Gastroesophageal sphincter (tissue), 4 donors: ENCODE measurements around the gene PCDHGA7. TPM values are rescaled to one million over a fixed set of nuclear protein-coding genes. Genes with fewer than 3 reads are reported as not detected.
"Not testable (repeated sequence)": the region's sequence is repeated elsewhere in the genome, so short reads cannot be mapped to it uniquely, and the experiment has no call there.

Experiments
- ATAC-seq: fragments of 150-250 bp; one replicate; pipeline ENCODE4 v1.9.1; 2016; ENCODE audit warnings: mild to moderate bottlenecking, moderate library complexity
- H3K27ac ChIP-seq, 4 donors: fragments of 200-600 bp; sonication (generic) in 3 of 4; 1 replicate in 3 of 4; 2 replicates in 1 of 4; pipeline ENCODE4 v1.5.1; 2016 to 2019
- H3K27me3 ChIP-seq: fragments of 200-600 bp; sonication (generic); one replicate; pipeline ENCODE4 v1.5.1; 2019
- H3K36me3 ChIP-seq, 2 donors: fragments of 200-600 bp; sonication (generic); one replicate each; pipeline ENCODE4 v1.5.1; 2019; ENCODE audit warnings: control low read depth in 1 of 2
- H3K4me1 ChIP-seq, 3 donors: fragments of 200-600 bp; sonication (generic); 1 replicate in 2 of 3; 2 replicates in 1 of 3; pipeline ENCODE4 v1.5.1; 2016 to 2019; ENCODE audit warnings: control low read depth in 2 of 3
- H3K4me3 ChIP-seq, 2 donors: fragments of 200-600 bp; sonication (generic); one replicate each; pipeline ENCODE4 v1.5.1; 2019; ENCODE audit warnings: mild to moderate bottlenecking in 1 of 2, moderate library complexity in 1 of 2
- H3K9me3 ChIP-seq, 3 donors: fragments of 200-600 bp; sonication (generic); one replicate each; pipeline ENCODE4 v1.5.1; 2017 to 2019; ENCODE audit warnings: control low read depth in 2 of 3
- EP300 ChIP-seq: sonication (generic); formaldehyde crosslinking; IDR thresholded peaks from one replicate; pipeline ENCODE4 v1.6.1; 2017; ENCODE audit warnings: antibody characterized with exemption, mild to moderate bottlenecking
- POLR2A ChIP-seq, 2 donors: fragments of 450-650 bp; IDR thresholded peaks; one replicate each; pipeline ENCODE4 v1.6.1; 2017; ENCODE audit warnings: antibody characterized with exemption in 2 of 2, mild to moderate bottlenecking in 2 of 2, moderate library complexity in 1 of 2
- POLR2AphosphoS5 ChIP-seq: sonication (generic); formaldehyde crosslinking; IDR thresholded peaks from one replicate; pipeline ENCODE4 v1.6.1; 2017; ENCODE audit warnings: antibody characterized with exemption
- WGBS, 2 donors: methylation state at CpG; one replicate each; pipeline ENCODE4 v1.1.5; 2018; ENCODE audit warnings: low coverage in 1 of 2; 5-methylcytosine and 5-hydroxymethylcytosine counted together
- total RNA-seq, 4 donors: library from RNA; depleted of rRNA; stranded (reverse); fragments of >200 nt; gene quantifications; one replicate each; pipeline ENCODE4 v1.1.0, GENCODE V29; 2016
- TF ChIP-seq, protein P1 (sequence below), 4 experiments: fragments of 200-600 bp in 2 of 4; fragments of 450-650 bp in 2 of 4; sonication (generic) in 1 of 4; IDR thresholded peaks; one replicate each; pipeline ENCODE4 v1.5.1; 2017 to 2019; ENCODE audit warnings: antibody characterized with exemption in 4 of 4, mild to moderate bottlenecking in 2 of 4, moderate library complexity in 2 of 4

The PCDHGA7 gene
- total RNA-seq, 4 donors from 2014 or later: 2.7 to 14.3 (median 7.6) TPM

DNA sequence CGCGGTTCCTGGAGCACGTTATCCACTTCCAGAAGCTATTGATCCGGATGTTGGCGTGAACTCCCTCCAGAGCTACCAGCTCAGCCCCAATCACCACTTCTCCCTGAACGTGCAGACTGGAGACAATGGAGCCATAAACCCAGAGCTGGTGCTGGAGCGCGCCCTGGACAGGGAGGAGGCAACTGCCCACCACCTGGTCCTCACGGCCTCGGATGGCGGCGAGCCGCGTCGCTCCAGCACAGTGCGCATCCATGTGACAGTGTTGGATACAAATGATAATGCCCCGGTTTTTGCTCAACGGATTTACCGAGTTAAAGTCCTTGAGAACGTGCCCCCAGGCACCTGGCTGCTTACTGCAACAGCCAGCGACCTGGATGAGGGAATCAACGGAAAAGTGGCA, 20.8 kb downstream of the PCDHGA7 start:
- Histone ChIP-seq H3K4me3 (peak overlapping the region in 1 of 2 donors; percentile 34), H3K27ac (no peak overlapping the region), H3K4me1 (peaks cover 0 to 4% (median 0%) of the 10 kb centered on the region in 3 donors), H3K36me3 (peaks cover 0 to 22% of the 10 kb centered on the region in 2 donors), H3K9me3 (peaks cover 3 to 98% (median 15%) of the 10 kb centered on the region in 3 donors), H3K27me3 (peaks cover 8% of the 10 kb centered on the region)
- TF ChIP-seq, protein P1, sequence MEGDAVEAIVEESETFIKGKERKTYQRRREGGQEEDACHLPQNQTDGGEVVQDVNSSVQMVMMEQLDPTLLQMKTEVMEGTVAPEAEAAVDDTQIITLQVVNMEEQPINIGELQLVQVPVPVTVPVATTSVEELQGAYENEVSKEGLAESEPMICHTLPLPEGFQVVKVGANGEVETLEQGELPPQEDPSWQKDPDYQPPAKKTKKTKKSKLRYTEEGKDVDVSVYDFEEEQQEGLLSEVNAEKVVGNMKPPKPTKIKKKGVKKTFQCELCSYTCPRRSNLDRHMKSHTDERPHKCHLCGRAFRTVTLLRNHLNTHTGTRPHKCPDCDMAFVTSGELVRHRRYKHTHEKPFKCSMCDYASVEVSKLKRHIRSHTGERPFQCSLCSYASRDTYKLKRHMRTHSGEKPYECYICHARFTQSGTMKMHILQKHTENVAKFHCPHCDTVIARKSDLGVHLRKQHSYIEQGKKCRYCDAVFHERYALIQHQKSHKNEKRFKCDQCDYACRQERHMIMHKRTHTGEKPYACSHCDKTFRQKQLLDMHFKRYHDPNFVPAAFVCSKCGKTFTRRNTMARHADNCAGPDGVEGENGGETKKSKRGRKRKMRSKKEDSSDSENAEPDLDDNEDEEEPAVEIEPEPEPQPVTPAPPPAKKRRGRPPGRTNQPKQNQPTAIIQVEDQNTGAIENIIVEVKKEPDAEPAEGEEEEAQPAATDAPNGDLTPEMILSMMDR (IDR thresholded peaks at IDR 0.05): no peak
- TF ChIP-seq POLR2AphosphoS5 (no peak), POLR2A (IDR thresholded peaks at IDR 0.05) (no peak), EP300 (no peak)
- no peak for ATAC-seq
- whole genome bisulfite sequencing, 2 donors: 21 to 25% methylated on average over 5 to 22 of the region's 22 CpGs

DNA sequence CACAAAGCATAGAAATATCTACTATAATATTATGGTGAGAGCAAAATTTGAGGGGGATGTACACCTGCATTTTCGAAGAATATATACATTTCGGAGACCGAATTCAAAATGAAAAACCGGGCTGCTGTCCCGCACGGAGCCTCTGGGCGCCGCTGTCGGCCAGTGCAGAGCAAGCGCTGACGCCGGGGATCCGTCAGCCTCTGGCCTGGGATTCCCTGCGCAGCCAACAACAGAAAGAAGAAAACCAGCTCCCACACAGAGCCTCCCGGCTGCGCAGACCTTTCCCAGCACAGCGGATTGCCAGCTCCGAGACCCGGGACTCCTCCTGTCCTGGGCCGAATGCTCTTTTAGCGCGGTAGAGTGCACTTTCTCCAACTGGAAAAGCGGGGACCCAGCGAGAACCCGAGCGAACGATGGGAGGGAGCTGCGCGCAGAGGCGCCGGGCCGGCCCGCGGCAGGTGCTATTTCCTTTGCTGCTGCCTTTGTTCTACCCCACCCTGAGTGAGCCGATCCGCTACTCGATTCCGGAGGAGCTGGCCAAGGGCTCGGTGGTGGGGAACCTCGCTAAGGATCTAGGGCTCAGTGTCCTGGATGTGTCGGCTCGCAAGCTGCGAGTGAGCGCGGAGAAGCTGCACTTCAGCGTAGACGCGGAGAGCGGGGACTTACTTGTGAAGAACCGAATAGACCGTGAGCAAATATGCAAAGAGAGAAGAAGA, 25.4 kb downstream of the PCDHGA7 start, which contains the start of gene PCDHGB6:
Gene PCDHGB6, plus strand, starts transcription at position 232 of the 716 bp plus-strand sequence. Its CDS starts 182 bp downstream, at position 414.
- TF ChIP-seq, protein P1 (IDR thresholded peaks at IDR 0.05): peak in 3 of 4 experiments; percentile 23 to 55 (median 33)
- not testable (repeated sequence) for ATAC-seq, H3K4me1 ChIP-seq, H3K27me3 ChIP-seq
- WGBS, 2 donors: 10 to 20% methylated on average over 15 to 18 of the region's 51 CpGs
- H3K4me3 ChIP-seq: peak within 1 kb of the TSS; percentile 16 to 41
- H3K9me3 ChIP-seq: peaks cover 0 to 99% (median 21%) of the 10 kb centered on the region in 3 donors
- H3K36me3 ChIP-seq: peaks cover 0 to 33% of the 10 kb centered on the region in 2 donors
- peak within 1 kb of the TSS in 2 of 4 donors; percentile 35 to 48 for H3K27ac ChIP-seq

DNA sequence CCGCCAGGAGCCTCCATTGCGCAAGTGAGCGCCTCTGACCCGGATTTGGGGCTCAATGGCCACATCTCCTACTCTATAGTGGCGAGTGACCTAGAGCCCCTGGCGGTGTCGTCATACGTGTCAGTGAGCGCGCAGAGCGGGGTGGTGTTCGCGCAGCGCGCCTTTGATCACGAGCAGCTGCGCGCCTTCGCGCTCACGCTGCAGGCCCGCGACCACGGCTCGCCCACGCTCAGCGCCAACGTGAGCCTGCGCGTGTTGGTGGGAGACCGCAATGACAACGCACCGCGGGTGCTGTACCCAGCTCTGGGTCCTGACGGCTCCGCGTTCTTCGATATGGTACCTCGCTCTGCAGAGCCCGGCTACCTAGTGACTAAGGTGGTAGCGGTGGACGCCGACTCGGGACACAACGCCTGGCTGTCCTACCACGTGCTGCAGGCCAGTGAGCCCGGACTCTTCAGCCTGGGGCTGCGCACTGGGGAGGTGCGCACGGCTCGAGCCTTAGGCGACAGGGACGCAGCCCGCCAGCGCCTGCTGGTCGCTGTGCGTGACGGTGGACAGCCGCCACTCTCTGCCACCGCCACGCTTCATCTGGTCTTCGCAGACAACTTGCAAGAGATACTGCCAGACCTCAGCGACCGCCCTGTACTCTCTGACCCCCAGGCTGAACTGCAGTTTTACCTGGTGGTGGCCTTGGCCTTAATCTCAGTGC, 27.2 kb downstream of the PCDHGA7 start:
- H3K36me3 ChIP-seq: peaks cover 0 to 36% of the 10 kb centered on the region in 2 donors
- 13 to 37% methylated on average over 2 to 3 of the region's 64 CpGs for WGBS, 2 donors
- peaks cover 0 to 99% (median 19%) of the 10 kb centered on the region in 3 donors for H3K9me3 ChIP-seq
- TF ChIP-seq POLR2AphosphoS5 (no peak), POLR2A (IDR thresholded peaks at IDR 0.05) (no peak), EP300 (no peak)
- TF ChIP-seq, protein P1 (IDR thresholded peaks at IDR 0.05): no peak
- ATAC-seq: no peak
- H3K27ac ChIP-seq: no peak overlapping the region
- peak overlapping the region in 1 of 2 donors; percentile 1 for H3K4me3 ChIP-seq
- no peaks in the 10 kb centered on the region for H3K4me1 ChIP-seq
- peaks cover 8% of the 10 kb centered on the region for H3K27me3 ChIP-seq

DNA sequence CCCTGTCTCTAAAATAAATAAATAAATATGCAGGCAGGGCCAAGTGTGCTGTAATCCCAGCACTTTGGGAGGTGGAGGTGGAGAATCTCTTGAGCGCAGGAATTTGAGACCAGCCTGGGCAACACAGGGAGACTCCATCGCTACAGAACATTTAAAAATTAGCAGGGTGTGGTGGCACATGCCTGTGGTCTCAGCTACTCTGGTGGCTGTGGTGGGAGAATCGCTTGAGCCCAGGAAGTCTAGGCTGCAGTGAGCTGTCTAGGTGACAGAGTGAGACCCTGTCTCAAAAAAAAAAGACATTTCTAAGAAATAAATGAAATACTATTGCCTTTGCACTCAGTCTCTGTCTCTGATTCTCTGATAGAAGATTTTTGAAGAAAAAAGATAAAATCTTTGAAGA, 29.0 kb downstream of the PCDHGA7 start:
- H3K27ac ChIP-seq: no peak overlapping the region
- H3K36me3 ChIP-seq: peaks cover 0 to 31% of the 10 kb centered on the region in 2 donors
- peaks cover 8% of the 10 kb centered on the region for H3K27me3 ChIP-seq
- no peak for TF ChIP-seq EP300
- TF ChIP-seq, protein P1 (IDR thresholded peaks at IDR 0.05): no peak
- TF ChIP-seq POLR2AphosphoS5: no peak
- no peak for TF ChIP-seq POLR2A (IDR thresholded peaks at IDR 0.05)
- H3K9me3 ChIP-seq: peaks cover 0 to 97% (median 13%) of the 10 kb centered on the region in 3 donors
- no peak overlapping the region for H3K4me3 ChIP-seq
- H3K4me1 ChIP-seq: no peaks in the 10 kb centered on the region
- 33 to 56% methylated on average over 2 to 3 of the region's 3 CpGs for WGBS, 2 donors
- no peak for ATAC-seq
